SH-SY5Y (cell line): Measurements from ENCODE around the gene IFNA17.

Source experiments
- GATA2 ChIP-seq: IDR thresholded peaks from 2 replicates; pipeline ENCODE4 v1.6.1; 2011; ENCODE audit warnings: mild to moderate bottlenecking, low read depth, low read length
- GATA3 ChIP-seq: IDR thresholded peaks from 2 replicates; pipeline ENCODE4 v1.6.1; 2011; ENCODE audit warnings: low read depth, mild to moderate bottlenecking, low read length, moderate library complexity

GRCh38 chr9:21265421-21266189 is 37.6 kb upstream of the IFNA17 start:
- TF ChIP-seq GATA2, result no peak
- no peak for TF ChIP-seq GATA3
